HepG2 (cell line): ENCODE results near the gene NARS2. TPM values are rescaled to one million over a fixed set of nuclear protein-coding genes. Genes with fewer than 3 reads are reported as not detected.

Experiments
- AHDC1 ChIP-seq: sonication (generic); formaldehyde crosslinking; IDR thresholded peaks from 2 replicates; pipeline ENCODE4 v1.5.1; 2020; ENCODE audit warnings: mild to moderate bottlenecking, missing genetic modification reagents, borderline replicate concordance
- CBFB ChIP-seq: sonication (generic); formaldehyde crosslinking; IDR thresholded peaks from 2 replicates; pipeline ENCODE4 v1.4.0; 2020; ENCODE audit warnings: missing genetic modification reagents
- FOXO1 ChIP-seq: sonication (generic); formaldehyde crosslinking; IDR thresholded peaks from 2 replicates; pipeline ENCODE4 v1.4.0; 2020; ENCODE audit warnings: missing genetic modification reagents
- HIVEP1 ChIP-seq: sonication (generic); formaldehyde crosslinking; IDR thresholded peaks from 2 replicates; pipeline ENCODE4 v1.4.0; 2020; ENCODE audit warnings: mild to moderate bottlenecking, missing genetic modification reagents
- IKZF5 ChIP-seq: IDR thresholded peaks from 2 replicates; pipeline ENCODE4 v1.6.1; 2018; ENCODE audit warnings: missing genetic modification reagents, mild to moderate bottlenecking, missing compliant biosample characterization
- MATR3 ChIP-seq: sonication (generic); formaldehyde crosslinking; IDR thresholded peaks from 2 replicates; pipeline ENCODE4 v1.4.0; 2020; ENCODE audit warnings: missing genetic modification reagents
- POLR2AphosphoS2 ChIP-seq: IDR thresholded peaks from 2 replicates; pipeline ENCODE4 v1.6.1; 2011; ENCODE audit warnings: low read depth, low read length, improper control_type of control experiment
- RBAK ChIP-seq: sonication (generic); formaldehyde crosslinking; IDR thresholded peaks from 2 replicates; pipeline ENCODE4 v1.5.1; 2020; ENCODE audit warnings: mild to moderate bottlenecking, missing genetic modification reagents
- SALL1 ChIP-seq: sonication (generic); formaldehyde crosslinking; IDR thresholded peaks from 2 replicates; pipeline ENCODE4 v1.8.0; 2022; ENCODE audit warnings: mild to moderate bottlenecking, missing genetic modification reagents
- STAT6 ChIP-seq: sonication (generic); formaldehyde crosslinking; IDR thresholded peaks from 2 replicates; pipeline ENCODE4 v1.4.0; 2020; ENCODE audit warnings: missing genetic modification reagents, mild to moderate bottlenecking, borderline replicate concordance
- XBP1 ChIP-seq: sonication (generic); formaldehyde crosslinking; IDR thresholded peaks from 2 replicates; pipeline ENCODE4 v1.5.0; 2020; ENCODE audit warnings: missing genetic modification reagents
- ZBTB46 ChIP-seq: sonication (generic); formaldehyde crosslinking; IDR thresholded peaks from 2 replicates; pipeline ENCODE4 v1.4.0; 2020; ENCODE audit warnings: mild to moderate bottlenecking, missing genetic modification reagents, borderline replicate concordance
- ZFP1 ChIP-seq: IDR thresholded peaks from 2 replicates; pipeline ENCODE4 v1.6.1; 2016
- ZKSCAN1 ChIP-seq: fragments of 150-350 bp; IDR thresholded peaks from 2 replicates; pipeline ENCODE4 v1.6.1; 2014; ENCODE audit warnings: low read length
- ZNF20 ChIP-seq: sonication (generic); formaldehyde crosslinking; IDR thresholded peaks from 2 replicates; pipeline ENCODE4 v1.4.0; 2020; ENCODE audit warnings: mild to moderate bottlenecking, moderate library complexity, missing genetic modification reagents
- ZNF414 ChIP-seq: sonication (generic); formaldehyde crosslinking; IDR thresholded peaks from 2 replicates; pipeline ENCODE4 v1.5.0; 2020; ENCODE audit warnings: missing genetic modification reagents
- ZNF619 ChIP-seq: sonication (generic); formaldehyde crosslinking; IDR thresholded peaks from 2 replicates; pipeline ENCODE4 v1.4.0; 2020; ENCODE audit warnings: mild to moderate bottlenecking, missing genetic modification reagents
- ZNF773 ChIP-seq: sonication (generic); formaldehyde crosslinking; IDR thresholded peaks from 2 replicates; pipeline ENCODE4 v1.4.0; 2020; ENCODE audit warnings: missing genetic modification reagents, borderline replicate concordance
- polyA plus RNA-seq, 8 experiments: library from polyadenylated mRNA; depleted of rRNA in 3 of 8; stranded (reverse) in 7 of 8; unstranded in 1 of 8; fragments of >200 nt; fragmentation: Illumina TruSeq in 4 of 8; extraction: Trizol in 4 of 8; gene quantifications; 2 replicates each; pipeline versions ENCODE4 v1.2.1 to v1.2.3, GENCODE V29; 2011 to 2016; ENCODE audit warnings: low read depth in 4 of 8, missing spikeins in 1 of 8, mixed read lengths in 1 of 8; ENCODE audit not compliant: insufficient read depth in 1 of 8
- total RNA-seq, 5 experiments: library from RNA; depleted of rRNA; stranded (reverse); fragments of >200 nt; fragmentation: Illumina TruSeq; extraction: Trizol; gene quantifications; 2 replicates each; pipeline ENCODE4 v1.2.3, GENCODE V29; 2016; ENCODE audit warnings: low read depth in 1 of 5

NARS2 gene
- total and polyA plus RNA-seq, 2 of the 13 experiments (the other 11 are each of a cell fraction or from before 2014, with no cell fraction given): 45.9 to 65.0 TPM

GRCh38 chr11:78472905-78473304 is 101.8 kb downstream of the NARS2 start (continued):
- TF ChIP-seq AHDC1 (CRISPR knock-in tag): peak; percentile 52; the same call in 1 of the 2 replicates
- peak; percentile 56; the same call in 1 of the 2 replicates for TF ChIP-seq FOXO1 (CRISPR knock-in tag)
- no peak for TF ChIP-seq ZKSCAN1
- TF ChIP-seq MATR3: no peak
- TF ChIP-seq RBAK (CRISPR knock-in tag): no peak
- TF ChIP-seq HIVEP1: no peak
- no peak for TF ChIP-seq STAT6
- TF ChIP-seq ZNF414 (CRISPR knock-in tag): no peak
- TF ChIP-seq ZNF20: no peak
- no peak for TF ChIP-seq ZNF773 (CRISPR knock-in tag)
- TF ChIP-seq ZNF619 (CRISPR knock-in tag): no peak
- TF ChIP-seq XBP1 (CRISPR knock-in tag): no peak
- TF ChIP-seq POLR2AphosphoS2: no peak
- TF ChIP-seq CBFB (CRISPR knock-in tag): no peak
- peak; percentile 68 for TF ChIP-seq SALL1 (CRISPR knock-in tag)
- no peak for TF ChIP-seq ZFP1 (CRISPR knock-in tag)
- TF ChIP-seq ZBTB46: no peak
- TF ChIP-seq IKZF5: no peak
